SIG-M5 treated with dmso at 0.1 percent for 504 hours (cell line): Measurements from ENCODE around the gene CDC42BPB.
A peak's percentile ranks its signal among the peaks of the same experiment; 100 is the strongest.

ENCODE experiments used
- DNase-seq: peaks from one replicate; lab custom pipeline; 2025; ENCODE audit not compliant: unreplicated experiment; lab: John Stamatoyannopoulos, UW

CDC42BPB gene

DNA sequence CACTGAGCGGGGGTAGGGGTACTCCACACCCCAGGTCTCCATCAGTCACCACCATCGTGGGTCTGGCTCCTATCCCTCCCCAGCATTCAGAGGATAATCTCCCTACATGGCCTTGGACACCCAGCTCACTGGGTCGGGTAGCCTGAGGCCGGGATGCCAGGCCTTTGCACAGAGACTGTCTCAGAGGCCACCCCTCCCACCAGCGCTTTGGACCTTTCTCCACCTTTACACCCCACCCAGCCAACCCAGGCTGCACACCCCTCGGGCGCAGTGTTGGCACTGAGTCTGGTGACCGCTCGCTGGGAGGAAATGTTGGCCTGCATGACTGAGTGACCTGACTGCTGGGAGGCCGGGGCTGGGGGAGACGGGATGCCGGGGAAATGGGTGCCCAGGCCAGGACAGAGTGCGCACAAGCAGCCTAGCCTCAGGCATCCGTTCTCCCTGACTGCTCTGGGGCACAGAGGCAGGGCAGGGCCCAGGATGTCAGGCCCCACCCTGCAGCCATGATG is 16.1 kb upstream of the CDC42BPB start:
- DNase-seq = no peak

- no peak for DNase-seq
Measured at GRCh38 chr14:103072595-103073366, 15.4 kb upstream of the CDC42BPB start.

DNA sequence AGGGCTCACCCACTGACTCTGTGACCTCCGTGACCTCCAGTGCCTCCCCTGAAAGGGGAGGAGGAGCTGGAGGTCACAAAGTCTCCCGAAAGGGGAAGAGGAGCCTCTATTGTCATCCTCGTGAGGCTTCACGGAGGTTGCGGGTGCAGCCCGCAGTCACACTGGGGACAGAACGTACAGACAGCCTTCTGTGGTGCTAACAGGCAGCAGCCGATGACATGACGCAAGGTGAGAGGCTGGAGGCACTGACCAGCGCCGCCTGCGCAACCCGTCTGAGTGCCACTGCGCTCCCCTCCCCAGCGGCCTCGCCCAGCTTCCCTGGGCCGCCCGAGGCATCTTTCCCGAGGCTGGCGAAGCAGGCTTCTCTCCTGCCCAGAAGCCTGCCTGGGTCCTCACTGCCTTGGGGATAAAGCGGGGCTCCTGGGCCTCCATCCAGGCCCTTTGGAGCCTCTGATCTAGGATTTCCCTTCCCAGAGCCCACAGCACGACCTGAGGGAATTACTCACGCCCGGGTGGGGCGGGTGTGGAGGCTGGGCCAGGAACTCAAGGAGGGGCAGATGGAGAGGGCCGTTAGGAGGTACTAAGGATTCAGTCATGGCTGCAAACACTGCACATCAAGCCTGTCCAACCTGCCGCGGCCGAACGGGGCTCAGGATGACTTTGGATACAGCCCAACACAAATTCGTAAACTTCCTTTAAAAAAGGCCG is 14.3 kb upstream of the CDC42BPB start:
- peak; percentile 16 for DNase-seq

- DNase-seq = no peak
Measured at GRCh38 chr14:103070971-103071542, 13.7 kb upstream of the CDC42BPB start.

GRCh38 chr14:103070263-103070885 is 13.0 kb upstream of the CDC42BPB start:
- no peak for DNase-seq

DNA sequence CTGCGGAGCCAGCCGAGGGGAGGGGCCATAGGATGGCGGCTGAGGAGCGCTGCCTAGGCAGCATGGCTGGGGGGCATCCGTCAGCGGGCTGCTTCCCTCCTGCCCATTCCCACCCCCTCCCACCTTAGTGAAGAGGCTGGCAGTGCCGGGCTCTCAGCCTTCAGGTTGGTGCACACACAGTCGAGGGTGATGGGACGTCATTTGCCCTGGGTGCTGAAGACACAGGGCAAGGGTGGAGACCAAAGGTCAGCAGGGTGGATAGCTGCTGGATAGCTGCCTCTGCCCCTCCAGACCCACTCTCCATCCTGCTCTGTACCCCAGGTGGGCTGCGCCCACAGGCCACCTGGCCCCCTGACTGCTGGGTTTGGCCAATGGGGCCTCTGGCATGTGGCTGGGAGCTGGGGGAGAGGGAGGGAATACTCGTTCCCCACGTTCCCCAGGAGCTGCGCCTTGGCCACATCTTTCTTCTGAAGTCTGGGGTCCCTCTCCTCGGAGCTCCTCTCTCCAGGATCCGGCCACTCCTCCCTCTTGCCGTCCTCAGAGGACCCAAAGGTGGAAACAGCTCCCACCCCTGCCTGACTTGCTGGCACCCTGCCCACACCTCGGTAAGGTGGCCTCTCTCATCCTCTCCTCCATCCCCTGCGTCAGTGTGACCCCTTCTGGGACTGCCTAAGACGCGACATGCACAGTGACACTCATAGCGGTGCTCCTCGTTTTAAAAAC is 11.2 kb upstream of the CDC42BPB start:
- DNase-seq = no peak

GRCh38 chr14:103067231-103067954 is 10.0 kb upstream of the CDC42BPB start:
- DNase-seq = peak; percentile 56

GRCh38 chr14:103066399-103066798 is 9.1 kb upstream of the CDC42BPB start:
- no peak for DNase-seq

- DNase-seq = no peak
Measured at GRCh38 chr14:103065861-103066260, 8.5 kb upstream of the CDC42BPB start.

DNA sequence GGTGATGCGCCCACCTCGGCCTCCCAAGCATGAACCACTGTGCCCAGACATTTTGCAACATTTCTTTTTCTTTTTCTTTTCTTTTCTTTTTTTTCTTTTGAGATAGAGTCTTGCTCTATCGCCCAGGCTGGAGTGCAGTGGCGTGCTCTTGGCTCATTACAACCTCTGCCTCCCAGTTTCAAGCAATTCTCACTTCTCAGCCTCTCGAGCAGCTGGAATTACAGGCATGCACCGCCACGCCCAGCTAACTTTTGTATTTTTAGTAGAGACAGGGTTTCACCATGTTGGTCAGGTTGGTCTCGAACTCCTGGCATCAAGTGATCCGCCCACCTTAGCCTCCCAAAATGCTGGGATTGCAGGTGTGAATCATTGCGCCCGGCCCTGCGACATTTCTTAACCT is 7.6 kb upstream of the CDC42BPB start:
- no peak for DNase-seq

GRCh38 chr14:103064436-103064835 is 7.1 kb upstream of the CDC42BPB start:
- DNase-seq = no peak

DNA sequence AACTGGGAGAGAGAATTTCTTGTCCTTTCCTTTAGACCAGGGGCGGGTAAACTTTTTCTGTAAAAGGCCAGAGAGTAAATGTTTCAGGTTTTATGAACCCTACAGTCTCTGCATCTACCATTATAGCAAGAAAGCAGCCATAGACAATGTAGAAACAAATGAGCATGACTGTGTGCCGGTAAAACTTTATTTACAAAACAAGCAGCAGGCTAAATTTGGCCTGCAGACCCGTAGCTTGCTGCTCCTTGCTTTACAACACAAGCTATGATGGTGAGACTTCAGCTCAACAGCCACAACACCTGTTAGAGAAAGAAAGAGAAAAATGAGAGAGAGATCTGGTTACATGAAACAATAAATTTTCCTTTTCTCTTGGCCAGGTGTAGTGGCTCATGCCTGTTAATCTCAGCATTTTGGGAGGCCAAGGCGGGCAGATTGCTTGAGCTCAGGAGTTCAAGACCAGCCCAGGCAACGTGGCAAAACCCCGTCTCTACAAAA is 4.2 kb upstream of the CDC42BPB start:
- DNase-seq = no peak

DNA sequence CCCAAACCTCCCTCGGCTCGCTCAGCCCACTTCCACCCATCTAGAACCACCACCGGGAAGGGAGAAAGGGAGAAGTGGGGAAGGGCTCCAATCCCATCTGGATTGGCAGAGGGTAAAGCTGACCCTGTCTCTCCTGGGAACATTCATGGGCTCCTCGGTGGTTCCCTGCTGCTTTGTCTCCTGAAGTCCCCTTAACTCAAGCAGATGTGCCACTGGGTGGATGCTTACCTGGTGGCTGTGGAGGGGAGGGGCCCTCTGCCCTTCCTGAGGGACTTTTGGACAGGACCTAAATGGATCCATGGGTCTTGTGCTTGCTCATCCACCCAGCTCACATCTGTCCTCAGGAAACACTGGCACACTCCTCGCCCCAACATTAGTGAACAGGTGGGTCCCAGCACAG is 2.2 kb upstream of the CDC42BPB start:
- DNase-seq = no peak

DNA sequence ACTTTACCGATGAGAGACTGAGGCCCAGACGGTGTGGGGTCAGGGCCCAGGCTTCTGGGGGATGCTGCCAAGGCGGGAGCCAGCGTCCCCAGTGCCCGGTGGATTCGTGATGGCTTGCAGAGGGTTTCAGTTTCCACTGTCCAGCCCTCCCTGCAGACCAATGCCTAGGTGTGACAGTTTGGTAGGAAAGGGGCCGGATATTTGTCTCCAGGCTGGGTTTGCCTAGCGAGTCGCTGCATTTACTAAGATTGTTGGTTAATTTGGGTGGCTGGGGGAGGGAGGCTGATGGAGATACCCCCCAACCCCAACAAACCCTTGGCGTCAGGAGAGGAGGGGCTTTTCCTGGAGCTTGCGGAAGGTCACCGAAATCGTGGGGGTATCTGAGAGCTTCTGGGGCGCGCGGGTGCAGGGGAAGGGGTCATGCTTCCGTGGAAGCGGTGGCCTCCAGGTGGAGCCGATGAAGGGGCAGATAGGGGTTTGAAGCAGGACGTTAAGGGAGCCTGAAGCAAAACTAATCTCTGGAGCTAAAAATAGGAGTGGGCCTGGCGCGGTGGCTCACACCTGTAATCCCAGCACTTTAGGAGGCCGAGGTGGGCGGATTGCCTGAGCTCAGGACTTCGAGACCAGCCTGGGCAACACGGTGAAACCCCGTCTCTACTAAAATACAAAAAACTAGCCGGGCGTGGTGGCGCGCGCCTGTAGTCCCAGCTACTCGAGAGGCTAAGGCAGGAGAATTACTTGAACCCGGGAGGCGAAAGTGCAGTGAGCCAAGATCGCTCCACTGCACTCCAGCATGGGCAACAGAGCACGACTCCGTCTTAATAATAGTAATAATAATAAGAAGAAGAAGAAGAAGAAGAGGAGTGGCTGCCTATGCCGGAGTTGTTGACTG is 1.1 kb upstream of the CDC42BPB start:
- DNase-seq = no peak

- no peak for DNase-seq
Measured at GRCh38 chr14:103057028-103057371, 349 bp downstream of the CDC42BPB start.

DNA sequence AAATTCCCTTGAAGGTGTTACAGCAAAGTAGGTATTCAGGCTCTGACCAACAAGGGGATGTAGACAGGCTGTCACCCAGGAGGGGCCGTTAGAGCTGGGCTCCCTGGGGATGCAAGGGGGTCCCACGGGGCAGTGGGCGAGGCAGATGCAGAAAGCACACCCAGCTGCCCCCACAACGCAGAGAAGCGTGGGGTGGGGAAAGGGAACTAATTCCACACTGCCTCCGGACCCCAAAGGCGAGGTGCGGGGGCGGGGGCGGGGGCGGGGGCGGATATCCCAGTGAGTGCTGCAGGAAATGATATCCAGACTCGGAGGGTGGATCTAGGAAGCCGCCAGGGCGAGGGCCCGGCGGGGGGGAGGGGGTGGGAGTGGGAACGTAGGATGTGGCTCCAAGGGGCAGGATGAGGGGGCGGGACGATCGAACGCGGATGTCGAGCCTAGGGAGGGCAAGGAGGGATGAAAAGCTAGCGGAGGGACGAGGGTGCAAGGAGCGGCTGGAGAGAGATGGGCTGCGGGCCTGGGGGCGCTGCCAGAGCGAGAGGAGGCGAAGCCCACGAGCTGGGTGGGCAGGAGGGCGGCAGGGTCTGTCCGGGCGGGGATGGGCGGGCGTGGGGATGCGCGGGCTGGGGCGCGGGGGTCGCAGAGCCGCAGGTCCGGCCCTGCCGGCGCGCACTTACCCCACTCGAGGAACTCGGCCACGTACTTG is 874 bp downstream of the CDC42BPB start:
- no peak for DNase-seq

- DNase-seq = no peak
Measured at GRCh38 chr14:103055695-103056094, 1.7 kb downstream of the CDC42BPB start.

DNA sequence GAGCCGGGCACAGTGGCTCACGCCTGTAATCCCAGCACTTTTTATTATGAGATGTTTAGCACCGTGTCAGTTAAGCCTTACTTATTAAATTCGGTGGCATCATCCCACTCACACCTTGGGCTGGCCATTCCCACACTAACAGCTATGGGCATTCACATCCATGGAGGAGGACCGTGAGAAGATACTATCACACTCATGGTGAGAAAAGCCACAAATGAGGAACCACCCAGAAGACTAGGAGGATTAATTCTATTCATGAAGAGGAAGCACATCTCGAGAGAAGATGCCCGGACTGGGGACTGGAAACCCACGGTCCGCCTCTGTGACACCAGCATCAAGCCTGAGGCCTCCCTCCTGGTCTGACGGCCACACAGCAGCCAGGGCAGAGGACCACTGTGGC is 4.9 kb downstream of the CDC42BPB start:
- DNase-seq = peak; percentile 69

DNA sequence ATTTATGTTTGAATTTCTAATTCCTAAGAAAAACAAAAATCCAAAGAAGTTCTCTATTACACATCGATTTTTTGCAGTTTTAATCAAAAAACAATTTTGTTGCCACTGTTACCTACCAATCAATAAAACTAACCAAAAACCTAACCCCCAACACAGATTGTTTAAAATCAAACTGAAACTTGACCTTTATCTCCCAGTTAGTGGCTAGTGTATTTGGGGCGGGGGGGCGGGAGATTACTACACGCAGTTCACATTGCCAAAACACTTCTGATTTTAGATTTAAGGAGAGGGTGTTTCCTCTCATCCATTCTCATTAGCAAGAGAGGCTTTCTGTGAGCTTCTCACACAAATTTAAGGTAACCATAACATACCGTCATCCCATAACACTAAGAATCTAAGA is 6.4 kb downstream of the CDC42BPB start:
- no peak for DNase-seq
